Cardiac muscle cell (in vitro differentiated cells and primary cell): ENCODE data around the gene ITGA6. TPM values are rescaled to one million over a fixed set of nuclear protein-coding genes. Genes with fewer than 3 reads are reported as not detected.

Experiments
- DNase-seq, 2 donors: peaks; one replicate each; pipeline versions ENCODE4 v3.0.0 to v3.0.0-alpha.2; 2010 to 2017; ENCODE audit warnings: low read depth in 1 of 2, low spot score in 1 of 2
- H3K27ac ChIP-seq: fragments of 200-600 bp; sonication (generic); 2 replicates; pipeline ENCODE4 v1.5.1; 2016
- H3K27me3 ChIP-seq: fragments of 200-600 bp; sonication (generic); 2 replicates; pipeline ENCODE4 v1.6.0; 2016; ENCODE audit warnings: control low read depth
- H3K36me3 ChIP-seq: fragments of 200-600 bp; sonication (generic); 2 replicates; pipeline ENCODE4 v1.5.1; 2016; ENCODE audit warnings: control low read depth
- H3K4me1 ChIP-seq: fragments of 200-600 bp; sonication (generic); 2 replicates; pipeline ENCODE4 v1.8.1; 2017; ENCODE audit warnings: low read depth, mild to moderate bottlenecking, mixed run types
- H3K4me3 ChIP-seq: fragments of 200-600 bp; sonication (generic); 2 replicates; pipeline ENCODE4 v1.5.1; 2016; ENCODE audit warnings: mild to moderate bottlenecking
- H3K9me3 ChIP-seq: fragments of 200-600 bp; sonication (generic); 2 replicates; pipeline ENCODE4 v1.5.1; 2017; ENCODE audit warnings: low read depth, mild to moderate bottlenecking, control low read depth
- polyA plus RNA-seq: library from polyadenylated mRNA; unstranded; fragments of >200 nt; fragmentation: Nextera tagmentation; extraction: Ambion mirVana; gene quantifications from 2 replicates; pipeline ENCODE4 v1.2.1, GENCODE V29; 2016
- total RNA-seq: library from RNA; depleted of rRNA; stranded (reverse); fragments of >200 nt; gene quantifications from 2 replicates; pipeline ENCODE4 v1.2.3, GENCODE V29; 2016
- TF ChIP-seq, protein P1 (sequence below): IDR thresholded peaks from 2 replicates; pipeline ENCODE4 v1.5.1; 2012; ENCODE audit warnings: low read depth, mild to moderate bottlenecking, low read length

Gene ITGA6
- total and polyA plus RNA-seq, 2 experiments from 2014 or later, result 16.3 to 28.3 TPM

DNA sequence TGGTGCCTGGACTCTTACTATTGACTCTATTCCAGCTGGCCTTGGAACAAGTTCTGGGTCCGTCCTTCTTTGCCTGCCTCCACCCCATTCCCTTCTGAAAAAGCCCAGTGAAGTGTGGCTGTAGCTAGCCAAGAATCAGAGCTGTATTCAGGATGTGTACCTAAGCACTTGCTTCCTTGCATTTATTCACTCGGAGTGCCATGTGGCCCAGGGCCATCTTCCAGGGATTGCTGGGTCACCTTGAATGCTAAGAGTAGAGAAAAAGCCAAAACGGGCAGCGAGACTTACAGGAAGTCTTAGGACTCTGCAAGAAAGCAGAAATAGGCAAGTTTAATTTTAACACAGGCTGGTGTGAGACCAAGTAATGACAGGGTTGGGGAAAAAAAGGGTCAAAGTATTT, 4.1 kb downstream of the ITGA6 start:
- TF ChIP-seq, protein P1, sequence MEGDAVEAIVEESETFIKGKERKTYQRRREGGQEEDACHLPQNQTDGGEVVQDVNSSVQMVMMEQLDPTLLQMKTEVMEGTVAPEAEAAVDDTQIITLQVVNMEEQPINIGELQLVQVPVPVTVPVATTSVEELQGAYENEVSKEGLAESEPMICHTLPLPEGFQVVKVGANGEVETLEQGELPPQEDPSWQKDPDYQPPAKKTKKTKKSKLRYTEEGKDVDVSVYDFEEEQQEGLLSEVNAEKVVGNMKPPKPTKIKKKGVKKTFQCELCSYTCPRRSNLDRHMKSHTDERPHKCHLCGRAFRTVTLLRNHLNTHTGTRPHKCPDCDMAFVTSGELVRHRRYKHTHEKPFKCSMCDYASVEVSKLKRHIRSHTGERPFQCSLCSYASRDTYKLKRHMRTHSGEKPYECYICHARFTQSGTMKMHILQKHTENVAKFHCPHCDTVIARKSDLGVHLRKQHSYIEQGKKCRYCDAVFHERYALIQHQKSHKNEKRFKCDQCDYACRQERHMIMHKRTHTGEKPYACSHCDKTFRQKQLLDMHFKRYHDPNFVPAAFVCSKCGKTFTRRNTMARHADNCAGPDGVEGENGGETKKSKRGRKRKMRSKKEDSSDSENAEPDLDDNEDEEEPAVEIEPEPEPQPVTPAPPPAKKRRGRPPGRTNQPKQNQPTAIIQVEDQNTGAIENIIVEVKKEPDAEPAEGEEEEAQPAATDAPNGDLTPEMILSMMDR, result no peak
- H3K9me3 ChIP-seq, result no peaks in the 10 kb centered on the region
- no peak overlapping the region for H3K27ac ChIP-seq
- no peak overlapping the region for H3K4me3 ChIP-seq
- DNase-seq, result no peak
- H3K27me3 ChIP-seq, result peaks cover 15% of the 10 kb centered on the region
- H3K4me1 ChIP-seq, result peaks cover 19% of the 10 kb centered on the region
- H3K36me3 ChIP-seq, result no peaks in the 10 kb centered on the region

DNA sequence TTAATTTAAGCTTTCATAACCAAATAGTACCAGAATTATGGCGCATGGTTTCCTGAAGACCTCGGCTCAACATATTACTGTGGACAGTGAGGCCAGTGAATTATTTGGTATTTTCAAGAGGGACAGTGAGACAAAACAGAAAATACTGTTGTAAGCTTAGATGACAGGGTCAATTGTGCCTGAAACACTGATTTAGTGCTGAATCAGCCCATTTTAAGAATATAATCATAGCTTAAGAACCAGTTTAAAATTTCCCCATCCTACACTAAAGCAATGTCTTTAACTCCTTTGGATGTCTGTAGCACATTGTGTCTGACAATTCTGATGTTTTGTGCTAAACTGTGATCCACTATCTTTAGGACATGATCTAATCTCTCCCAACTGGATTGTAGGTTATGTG, 4.6 kb downstream of the ITGA6 start:
- TF ChIP-seq, protein P1, result no peak
- DNase-seq, result no peak
- Histone ChIP-seq H3K36me3 (no peaks in the 10 kb centered on the region), H3K4me3 (no peak overlapping the region), H3K27ac (no peak overlapping the region), H3K9me3 (no peaks in the 10 kb centered on the region), H3K27me3 (peaks cover 10% of the 10 kb centered on the region), H3K4me1 (peaks cover 23% of the 10 kb centered on the region)

DNA sequence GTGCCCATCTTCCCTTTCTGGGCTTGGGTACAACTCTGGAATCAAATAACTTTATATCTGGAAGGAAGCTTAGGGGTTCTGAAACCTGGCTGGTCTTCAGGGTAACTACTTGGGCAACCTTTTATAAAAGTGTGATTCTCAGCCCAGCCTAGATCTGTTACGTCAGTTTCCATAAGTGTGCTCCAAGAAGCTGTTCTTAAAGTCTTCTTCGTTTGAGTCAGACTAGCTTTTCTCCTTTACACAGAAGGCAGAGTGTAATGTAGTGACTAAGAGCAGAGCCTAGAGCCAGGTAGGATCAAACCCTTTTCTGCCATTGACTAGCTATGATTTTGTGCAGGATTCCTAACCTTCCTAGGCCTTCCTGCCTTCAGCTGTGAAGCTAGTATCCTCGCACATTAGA, 5.8 kb downstream of the ITGA6 start:
- Histone ChIP-seq H3K36me3 (no peaks in the 10 kb centered on the region), H3K4me3 (no peak overlapping the region), H3K27ac (no peak overlapping the region), H3K9me3 (no peaks in the 10 kb centered on the region), H3K4me1 (peaks cover 23% of the 10 kb centered on the region), H3K27me3 (peaks cover 9% of the 10 kb centered on the region)
- TF ChIP-seq, protein P1, result no peak
- no peak for DNase-seq

DNA sequence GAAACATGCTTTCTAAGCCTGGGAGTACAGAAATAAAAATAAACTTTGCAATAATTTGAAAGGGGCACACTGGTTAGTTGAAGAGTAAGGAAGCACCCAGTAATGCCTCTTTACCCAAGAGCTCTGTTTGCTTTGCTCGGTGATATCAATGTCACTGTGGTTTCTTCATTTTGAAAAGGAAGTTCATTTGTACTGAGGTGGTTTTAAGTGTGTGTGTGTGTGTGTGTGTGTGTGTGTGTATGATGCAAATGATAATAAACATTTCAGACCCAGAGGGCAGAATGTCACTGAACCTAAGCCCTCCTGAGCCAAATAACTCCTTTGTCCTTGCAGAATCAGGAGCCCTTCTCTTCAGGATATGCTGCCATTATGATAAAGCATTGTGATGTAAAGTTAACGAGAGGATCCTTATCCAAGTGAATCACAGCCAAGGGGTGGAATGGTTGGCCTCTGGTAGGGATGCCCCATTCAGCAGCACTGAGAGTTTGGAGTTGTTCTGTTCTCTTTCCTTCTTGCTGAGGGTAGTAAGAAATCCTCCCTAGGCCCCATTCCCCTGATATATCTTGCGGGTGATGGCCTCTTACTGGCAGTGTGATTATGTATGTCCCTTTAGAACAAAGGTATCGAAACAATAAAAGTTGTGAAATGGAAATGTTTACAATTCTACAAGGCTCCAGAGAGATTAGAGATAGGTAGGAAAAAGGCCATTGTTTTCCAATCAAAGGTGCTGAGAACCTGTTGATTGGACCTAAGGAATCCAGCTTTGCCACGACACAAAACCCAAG, 7.6 kb downstream of the ITGA6 start:
- H3K9me3 ChIP-seq, result no peaks in the 10 kb centered on the region
- peaks cover 9% of the 10 kb centered on the region for H3K27me3 ChIP-seq
- TF ChIP-seq, protein P1, result no peak
- H3K4me1 ChIP-seq, result peaks cover 13% of the 10 kb centered on the region
- H3K36me3 ChIP-seq, result no peaks in the 10 kb centered on the region
- no peak for DNase-seq
- no peak overlapping the region for H3K4me3 ChIP-seq
- H3K27ac ChIP-seq, result no peak overlapping the region

DNA sequence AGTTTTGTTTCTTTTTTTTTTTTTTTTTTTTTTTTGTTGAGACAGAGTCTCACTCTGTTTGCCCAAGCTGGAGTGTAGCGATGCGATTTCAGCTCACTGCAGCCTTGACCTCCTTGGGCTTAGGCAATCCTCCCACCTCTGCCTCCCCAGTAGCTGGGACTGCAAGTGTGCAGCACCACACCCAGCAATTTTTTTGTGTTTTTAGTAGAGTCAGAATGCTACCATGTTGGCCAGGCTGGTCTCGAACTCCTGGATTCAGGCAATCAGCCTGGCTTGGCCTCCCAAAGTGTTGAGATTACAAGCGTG, 8.2 kb downstream of the ITGA6 start:
- no peaks in the 10 kb centered on the region for H3K36me3 ChIP-seq
- no peaks in the 10 kb centered on the region for H3K9me3 ChIP-seq
- TF ChIP-seq, protein P1, result no peak
- H3K27ac ChIP-seq, result no peak overlapping the region
- no peak for DNase-seq
- peaks cover 13% of the 10 kb centered on the region for H3K4me1 ChIP-seq
- no peak overlapping the region for H3K4me3 ChIP-seq
- H3K27me3 ChIP-seq, result peaks cover 9% of the 10 kb centered on the region

DNA sequence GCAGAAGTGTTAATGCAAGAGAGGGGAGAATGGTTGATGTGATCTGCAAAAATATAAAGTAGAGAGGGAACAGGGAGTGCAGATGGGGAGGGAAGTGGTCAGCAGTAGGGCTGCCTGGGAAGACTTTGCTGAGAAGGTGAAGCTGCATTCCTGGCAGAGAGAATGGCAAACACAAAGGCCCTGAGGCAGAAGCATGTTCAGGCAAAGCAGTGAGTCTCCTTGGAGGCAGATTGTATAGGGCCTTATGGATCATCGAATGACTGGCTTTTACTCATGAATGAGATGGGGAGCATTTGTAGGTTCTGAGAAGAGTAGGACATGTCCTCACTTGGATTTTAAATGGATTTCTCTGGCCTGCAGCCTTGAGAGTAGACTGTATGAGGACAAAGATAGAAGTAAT, 9.5 kb downstream of the ITGA6 start:
- H3K4me3 ChIP-seq, result no peak overlapping the region
- peaks cover 13% of the 10 kb centered on the region for H3K4me1 ChIP-seq
- no peak overlapping the region for H3K27ac ChIP-seq
- peaks cover 3% of the 10 kb centered on the region for H3K27me3 ChIP-seq
- no peaks in the 10 kb centered on the region for H3K36me3 ChIP-seq
- TF ChIP-seq, protein P1, result no peak
- no peak for DNase-seq
- H3K9me3 ChIP-seq, result no peaks in the 10 kb centered on the region
